ENCODE results near the gene NCAPH2. TPM values are rescaled to one million over a fixed set of nuclear protein-coding genes. Genes with fewer than 3 reads are reported as not detected.

NCAPH2 gene
- total RNA-seq, 2 donors from 2014 or later, result 43.7 to 59.6 TPM

- Histone ChIP-seq H3K27me3 (replicated peaks; ENCODE audit: insufficient read depth) (no peaks in the 10 kb centered on the region), H3K36me3 (peaks cover 0 to 5% of the 10 kb centered on the region in 2 donors), H3K9me3 (no peaks in the 10 kb centered on the region), H3K4me1 (replicated peaks) (peaks cover 11% of the 10 kb centered on the region), H3K4me3 (peak overlapping the region; percentile 59 to 82), H3K27ac (peak overlapping the region; percentile 87 to 92)
- TF ChIP-seq POLR2A (IDR thresholded peaks at IDR 0.05) (no peak), POLR2AphosphoS5 (IDR thresholded peaks at IDR 0.05) (no peak)
- TF ChIP-seq, protein P1, sequence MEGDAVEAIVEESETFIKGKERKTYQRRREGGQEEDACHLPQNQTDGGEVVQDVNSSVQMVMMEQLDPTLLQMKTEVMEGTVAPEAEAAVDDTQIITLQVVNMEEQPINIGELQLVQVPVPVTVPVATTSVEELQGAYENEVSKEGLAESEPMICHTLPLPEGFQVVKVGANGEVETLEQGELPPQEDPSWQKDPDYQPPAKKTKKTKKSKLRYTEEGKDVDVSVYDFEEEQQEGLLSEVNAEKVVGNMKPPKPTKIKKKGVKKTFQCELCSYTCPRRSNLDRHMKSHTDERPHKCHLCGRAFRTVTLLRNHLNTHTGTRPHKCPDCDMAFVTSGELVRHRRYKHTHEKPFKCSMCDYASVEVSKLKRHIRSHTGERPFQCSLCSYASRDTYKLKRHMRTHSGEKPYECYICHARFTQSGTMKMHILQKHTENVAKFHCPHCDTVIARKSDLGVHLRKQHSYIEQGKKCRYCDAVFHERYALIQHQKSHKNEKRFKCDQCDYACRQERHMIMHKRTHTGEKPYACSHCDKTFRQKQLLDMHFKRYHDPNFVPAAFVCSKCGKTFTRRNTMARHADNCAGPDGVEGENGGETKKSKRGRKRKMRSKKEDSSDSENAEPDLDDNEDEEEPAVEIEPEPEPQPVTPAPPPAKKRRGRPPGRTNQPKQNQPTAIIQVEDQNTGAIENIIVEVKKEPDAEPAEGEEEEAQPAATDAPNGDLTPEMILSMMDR (IDR thresholded peaks at IDR 0.05), result no peak
- intact Hi-C loops (cut with DNase I), result no loop called here
- 69% methylated on average over 29 of the region's 29 CpGs for WGBS
- no peak for DNase-seq (ENCODE audit: low spot score)
Observed at GRCh38 chr22:50526834-50527801, 19.1 kb downstream of the NCAPH2 start.

GRCh38 chr22:50527921-50528681 lies 20.1 kb downstream of the NCAPH2 start:
- intact Hi-C loops (cut with DNase I), result no loop called here
- no peak overlapping the region for H3K4me3 ChIP-seq
- H3K4me1 ChIP-seq (replicated peaks), result peaks cover 15% of the 10 kb centered on the region
- no peaks in the 10 kb centered on the region for H3K27me3 ChIP-seq (replicated peaks; ENCODE audit: insufficient read depth)
- no peak for DNase-seq (ENCODE audit: low spot score)
- H3K9me3 ChIP-seq, result no peaks in the 10 kb centered on the region
- 92% methylated on average over 17 of the region's 18 CpGs for WGBS
- peaks cover 0 to 5% of the 10 kb centered on the region in 2 donors for H3K36me3 ChIP-seq
- TF ChIP-seq, protein P1 (IDR thresholded peaks at IDR 0.05), result no peak
- TF ChIP-seq POLR2AphosphoS5 (IDR thresholded peaks at IDR 0.05) (no peak), POLR2A (IDR thresholded peaks at IDR 0.05) (no peak)
- peak overlapping the region in 1 of 2 donors; percentile 83 for H3K27ac ChIP-seq

DNA sequence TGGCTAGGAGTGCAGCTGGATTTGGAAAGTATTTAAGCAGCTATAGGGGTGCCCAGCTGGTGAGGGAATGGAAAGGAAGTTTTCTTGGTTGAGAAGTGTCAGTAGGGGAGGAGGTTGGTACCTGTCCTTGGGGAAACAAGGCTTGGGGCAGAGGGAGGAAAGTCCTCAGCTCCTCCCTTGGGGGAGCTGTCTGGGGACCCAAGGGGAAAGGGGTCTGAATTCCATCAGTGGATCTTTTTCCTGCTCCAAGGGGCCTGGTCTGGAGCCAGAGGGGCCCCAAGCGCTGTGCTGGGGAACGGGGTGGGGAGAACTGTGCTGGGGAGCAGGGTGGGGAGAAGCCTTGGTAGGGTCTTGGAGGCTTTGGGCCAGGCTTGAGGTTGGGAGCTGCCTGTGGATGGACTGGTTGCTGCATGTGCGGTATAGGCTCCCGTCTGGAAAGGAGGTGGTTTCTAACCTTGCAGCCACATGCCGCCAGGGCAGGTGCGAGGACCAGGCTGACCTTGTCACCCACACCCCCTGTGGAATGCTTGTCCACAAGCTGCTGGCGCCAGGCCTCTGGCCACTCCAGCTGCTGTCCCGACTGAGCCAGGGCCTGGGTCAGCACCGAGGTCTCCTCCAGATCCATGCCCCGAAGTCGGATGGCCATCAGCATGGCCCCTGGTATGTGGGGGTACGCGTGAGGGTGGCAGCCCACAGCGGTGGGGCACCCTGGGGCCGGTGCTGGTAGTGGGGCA lies 20.8 kb downstream of the NCAPH2 start:
- Histone ChIP-seq H3K36me3 (no peaks in the 10 kb centered on the region), H3K4me3 (peak overlapping the region in 1 of 2 donors; percentile 43), H3K27me3 (replicated peaks; ENCODE audit: insufficient read depth) (no peaks in the 10 kb centered on the region), H3K4me1 (replicated peaks) (peaks cover 15% of the 10 kb centered on the region), H3K27ac (peak overlapping the region; percentile 65 to 83), H3K9me3 (no peaks in the 10 kb centered on the region)
- intact Hi-C loops (cut with DNase I), result no loop called here
- WGBS, result 61% methylated on average over 13 of the region's 15 CpGs
- no peak for DNase-seq (ENCODE audit: low spot score)
- TF ChIP-seq POLR2A (IDR thresholded peaks at IDR 0.05), result no peak
- TF ChIP-seq, protein P1 (IDR thresholded peaks at IDR 0.05), result no peak

GRCh38 chr22:50529416-50529896 lies 21.4 kb downstream of the NCAPH2 start:
- no peak for DNase-seq (ENCODE audit: low spot score)
- H3K9me3 ChIP-seq, result no peaks in the 10 kb centered on the region
- intact Hi-C loops (cut with DNase I), result no loop called here
- TF ChIP-seq, protein P1 (IDR thresholded peaks at IDR 0.05), result no peak
- no peak for TF ChIP-seq POLR2A (IDR thresholded peaks at IDR 0.05)
- no peak for TF ChIP-seq POLR2AphosphoS5 (IDR thresholded peaks at IDR 0.05)
- no peaks in the 10 kb centered on the region for H3K27me3 ChIP-seq (replicated peaks; ENCODE audit: insufficient read depth)
- WGBS, result 3% methylated on average over 28 of the region's 50 CpGs
- H3K4me3 ChIP-seq, result peak overlapping the region; percentile 36 to 43
- peak overlapping the region; percentile 65 to 83 for H3K27ac ChIP-seq
- peaks cover 13% of the 10 kb centered on the region for H3K4me1 ChIP-seq (replicated peaks)
- no peaks in the 10 kb centered on the region for H3K36me3 ChIP-seq
